Measurements from ENCODE around the gene CHID1. TPM values are rescaled to one million over a fixed set of nuclear protein-coding genes. Genes with fewer than 3 reads are reported as not detected.

Gene CHID1
- total RNA-seq: 121 and 149 TPM in 2 replicates

GRCh38 chr11:910589-911030 is at the start of gene CHID1:
Gene CHID1, minus strand, starts transcription at chr11:910810. Its CDS starts 5,994 bp downstream, at chr11:904816.

GRCh38 chr11:925496-926301 is 15.1 kb upstream of the CHID1 start, which contains the start of gene AP2A2:
Gene AP2A2, plus strand, starts transcription at chr11:925870. Its CDS starts 152 bp downstream, at chr11:926022.

GRCh38 chr11:842370-843002 is 68.1 kb downstream of the CHID1 start, which contains the start of the genes POLR2L and TSPAN4:
Gene POLR2L, minus strand, starts transcription at chr11:842529. Its CDS starts 21 bp downstream, at chr11:842508.
Gene TSPAN4, plus strand, starts transcription at chr11:842852. Its CDS starts 7,453 bp downstream, at chr11:850305.

GRCh38 chr11:832529-833113 is 78.0 kb downstream of the CHID1 start, which contains the start of gene CD151:
Gene CD151, plus strand, starts transcription at chr11:832952. Its CDS starts 3,118 bp downstream, at chr11:836070.

GRCh38 chr11:827897-828192 is 82.8 kb downstream of the CHID1 start, which contains the start of gene CRACR2B:
Gene CRACR2B, plus strand, starts transcription at chr11:827919. Its CDS starts 689 bp downstream, at chr11:828608.

GRCh38 chr11:818396-819128 is 92.0 kb downstream of the CHID1 start, which contains the start of gene PNPLA2:
Gene PNPLA2, plus strand, starts transcription at chr11:818914. Its CDS starts 805 bp downstream, at chr11:819719.

Other genes with a start within 250 kb of the CHID1 start
- 20.0 and 26.5 TPM in 2 replicates for gene DEAF1, start 215.6 kb downstream of the CHID1 start, total RNA-seq
- gene TMEM80, start 215.0 kb downstream of the CHID1 start, total RNA-seq: 27.5 and 48.1 TPM in 2 replicates
- 31.1 and 40.8 TPM in 2 replicates for gene EPS8L2, start 204.6 kb downstream of the CHID1 start, total RNA-seq
- 155 and 167 TPM in 2 replicates for gene TALDO1, start 163.3 kb downstream of the CHID1 start, total RNA-seq
- 23.2 and 49.3 TPM in 2 replicates for gene GATD1, start 133.3 kb downstream of the CHID1 start, total RNA-seq
- 0.89 and 3.5 TPM in 2 replicates for gene CEND1, start 120.7 kb downstream of the CHID1 start, total RNA-seq
- 18.2 and 20.0 TPM in 2 replicates for gene SLC25A22, start 112.5 kb downstream of the CHID1 start, total RNA-seq
- gene PIDD1, start 105.6 kb downstream of the CHID1 start, total RNA-seq: 21.6 and 28.0 TPM in 2 replicates
- 457 and 731 TPM in 2 replicates for gene RPLP2, start 100.8 kb downstream of the CHID1 start, total RNA-seq
- gene PNPLA2, start 91.9 kb downstream of the CHID1 start, total RNA-seq: 16.7 and 25.2 TPM in 2 replicates
- gene CRACR2B, start 82.9 kb downstream of the CHID1 start, total RNA-seq: 1.8 and 2.9 TPM in 2 replicates
- 806 and 946 TPM in 2 replicates for gene CD151, start 77.9 kb downstream of the CHID1 start, total RNA-seq
- gene POLR2L, start 68.3 kb downstream of the CHID1 start, total RNA-seq: 214 and 287 TPM in 2 replicates
- gene TSPAN4, start 68.0 kb downstream of the CHID1 start, total RNA-seq: 197 and 276 TPM in 2 replicates
- 56.2 and 60.1 TPM in 2 replicates for gene AP2A2, start 15.1 kb upstream of the CHID1 start, total RNA-seq
- gene MUC6, start 125.9 kb upstream of the CHID1 start, total RNA-seq: not detected in 2 replicates
- gene MUC2, start 164.1 kb upstream of the CHID1 start, total RNA-seq: not detected in 2 replicates
- gene MUC5AC, start 247.1 kb upstream of the CHID1 start, total RNA-seq: not detected in 2 replicates